HG02588 (cell line): ENCODE results near the gene GRAMD1A.
"Not testable (repeated sequence)": the region's sequence is repeated elsewhere in the genome, so short reads cannot be mapped to it uniquely, and the experiment has no call there.

Experiments used
- ATAC-seq: cut with Tn5 transposase; IDR thresholded peaks from one replicate; pipeline ENCODE4 v1.9.1; 2021; ENCODE audit warnings: mild to moderate bottlenecking, moderate library complexity; ENCODE audit not compliant: unreplicated experiment

Gene GRAMD1A

GRCh38 chr19:34999498-35000337 lies at the start of gene GRAMD1A:
Gene GRAMD1A (plus strand): TSS chr19:35000323. CDS start chr19:35000479, 156 bp downstream.
- peak; percentile 61 for ATAC-seq

GRCh38 chr19:34953092-34953491 lies 47.0 kb upstream of the GRAMD1A start:
- no peak for ATAC-seq

- no peak for ATAC-seq
Measured at GRCh38 chr19:34957830-34958751, 42.0 kb upstream of the GRAMD1A start.

GRCh38 chr19:34959021-34959420 lies 41.1 kb upstream of the GRAMD1A start:
- ATAC-seq, result no peak

- ATAC-seq, result no peak
Measured at GRCh38 chr19:34960103-34960805, 39.9 kb upstream of the GRAMD1A start.

GRCh38 chr19:34960940-34961679 lies 39.0 kb upstream of the GRAMD1A start:
- ATAC-seq, result no peak

GRCh38 chr19:34961775-34962686 lies 38.1 kb upstream of the GRAMD1A start:
- ATAC-seq, result no peak

GRCh38 chr19:34962687-34963572 lies 37.2 kb upstream of the GRAMD1A start:
- no peak for ATAC-seq

- ATAC-seq, result peak; percentile 68
Measured at GRCh38 chr19:34963573-34964406, 36.3 kb upstream of the GRAMD1A start, which contains the start of gene ZNF792. Gene ZNF792 (minus strand): TSS chr19:34964229. CDS start chr19:34963662, 567 bp downstream.

GRCh38 chr19:34964598-34964997 lies 35.5 kb upstream of the GRAMD1A start:
- ATAC-seq, result no peak

GRCh38 chr19:34965505-34965904 lies 34.6 kb upstream of the GRAMD1A start:
- not testable (repeated sequence) for ATAC-seq

GRCh38 chr19:34967551-34967950 lies 32.6 kb upstream of the GRAMD1A start:
- no peak for ATAC-seq

GRCh38 chr19:34969721-34970120 lies 30.4 kb upstream of the GRAMD1A start:
- no peak for ATAC-seq

- not testable (repeated sequence) for ATAC-seq
Measured at GRCh38 chr19:34970185-34970780, 29.8 kb upstream of the GRAMD1A start.

- ATAC-seq, result no peak
Measured at GRCh38 chr19:34972163-34972705, 27.9 kb upstream of the GRAMD1A start.

GRCh38 chr19:34974646-34975045 lies 25.5 kb upstream of the GRAMD1A start:
- ATAC-seq, result no peak

- ATAC-seq, result no peak
Measured at GRCh38 chr19:34975056-34975455, 25.1 kb upstream of the GRAMD1A start.
